ENCODE measurements around the gene FOXS1.
"Not testable (repeated sequence)": the region's sequence is repeated elsewhere in the genome, so short reads cannot be mapped to it uniquely, and the experiment has no call there.

Gene FOXS1

DNA sequence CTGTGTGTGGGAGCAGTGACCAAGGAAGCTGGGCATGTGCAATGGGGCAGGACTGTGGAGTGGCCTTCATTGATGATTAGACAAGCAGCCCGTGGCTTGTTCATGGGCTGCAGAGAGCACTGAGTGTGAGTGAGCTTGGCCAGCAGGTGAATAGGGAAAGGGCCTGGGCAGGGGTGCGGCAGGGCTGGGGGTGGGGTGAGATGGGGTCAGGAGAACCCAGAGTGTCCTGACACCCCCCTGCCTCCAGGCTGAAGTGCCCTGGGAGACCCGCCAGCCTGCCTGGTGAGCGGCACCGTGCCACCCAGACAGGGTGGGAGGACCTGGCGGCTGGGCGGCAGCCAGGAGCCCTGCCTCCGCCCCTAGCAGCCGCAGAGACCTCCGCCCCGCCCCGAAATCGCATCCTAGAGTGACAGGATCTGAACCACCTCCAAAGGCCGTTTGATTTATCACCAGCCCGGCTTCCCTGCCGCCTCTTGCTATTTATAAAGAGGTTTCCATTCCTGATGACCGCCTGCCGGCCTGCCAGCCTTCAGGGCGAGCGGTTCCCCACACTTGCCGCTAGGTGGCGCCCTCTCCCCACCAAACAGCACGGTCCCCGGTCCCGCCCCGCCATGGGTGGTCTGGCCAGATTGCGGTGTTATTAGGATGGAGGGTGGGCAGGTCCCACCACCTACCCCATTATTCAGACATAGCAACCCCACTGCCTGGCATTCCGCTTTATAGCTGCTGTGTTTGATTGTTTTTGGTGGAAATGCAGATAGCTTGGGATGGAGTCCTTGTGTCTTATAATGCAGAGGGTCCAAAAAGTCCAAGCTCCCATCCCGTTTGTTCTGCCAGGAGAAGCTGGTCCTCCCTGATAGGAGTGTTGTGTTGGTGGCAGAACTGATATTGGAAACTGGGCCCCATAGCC is 22.7 kb downstream of the FOXS1 start:
- no peak for DNase-seq (ENCODE audit: low read depth in 2 of 2)

DNA sequence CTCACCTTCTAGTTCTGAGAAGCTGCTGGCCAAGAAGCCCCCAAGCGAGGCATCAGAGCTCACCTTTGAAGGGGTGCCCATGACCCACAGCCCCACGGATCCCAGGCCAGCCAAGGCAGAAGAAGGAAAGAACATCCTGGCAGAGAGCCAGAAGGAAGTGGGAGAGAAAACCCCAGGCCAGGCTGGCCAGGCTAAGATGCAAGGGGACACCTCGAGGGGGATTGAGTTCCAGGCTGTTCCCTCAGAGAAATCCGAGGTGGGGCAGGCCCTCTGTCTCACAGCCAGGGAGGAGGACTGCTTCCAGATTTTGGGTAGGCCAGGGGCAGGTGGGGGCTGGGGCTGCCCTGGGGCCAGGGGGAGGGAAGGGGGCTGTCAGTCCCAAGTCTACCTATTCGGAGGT is 24.0 kb downstream of the FOXS1 start:
- DNase-seq (ENCODE audit: low read depth in 2 of 2) = no peak

DNA sequence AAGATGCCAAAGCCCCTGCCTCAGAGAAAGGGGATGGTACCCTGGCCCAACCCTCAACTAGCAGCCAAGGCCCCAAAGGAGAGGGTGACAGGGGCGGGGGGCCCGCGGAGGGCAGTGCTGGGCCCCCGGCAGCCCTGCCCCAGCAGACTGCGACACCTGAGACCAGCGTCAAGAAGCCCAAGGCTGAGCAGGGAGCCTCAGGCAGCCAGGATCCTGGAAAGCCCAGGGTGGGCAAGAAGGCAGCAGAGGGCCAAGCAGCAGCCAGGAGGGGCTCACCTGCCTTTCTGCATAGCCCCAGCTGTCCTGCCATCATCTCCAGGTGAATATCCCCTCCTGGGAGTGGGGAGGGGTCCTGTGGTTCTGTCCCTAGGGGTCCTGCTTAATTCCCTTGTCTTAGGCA is 25.2 kb downstream of the FOXS1 start:
- DNase-seq (ENCODE audit: low read depth in 2 of 2) = no peak

DNA sequence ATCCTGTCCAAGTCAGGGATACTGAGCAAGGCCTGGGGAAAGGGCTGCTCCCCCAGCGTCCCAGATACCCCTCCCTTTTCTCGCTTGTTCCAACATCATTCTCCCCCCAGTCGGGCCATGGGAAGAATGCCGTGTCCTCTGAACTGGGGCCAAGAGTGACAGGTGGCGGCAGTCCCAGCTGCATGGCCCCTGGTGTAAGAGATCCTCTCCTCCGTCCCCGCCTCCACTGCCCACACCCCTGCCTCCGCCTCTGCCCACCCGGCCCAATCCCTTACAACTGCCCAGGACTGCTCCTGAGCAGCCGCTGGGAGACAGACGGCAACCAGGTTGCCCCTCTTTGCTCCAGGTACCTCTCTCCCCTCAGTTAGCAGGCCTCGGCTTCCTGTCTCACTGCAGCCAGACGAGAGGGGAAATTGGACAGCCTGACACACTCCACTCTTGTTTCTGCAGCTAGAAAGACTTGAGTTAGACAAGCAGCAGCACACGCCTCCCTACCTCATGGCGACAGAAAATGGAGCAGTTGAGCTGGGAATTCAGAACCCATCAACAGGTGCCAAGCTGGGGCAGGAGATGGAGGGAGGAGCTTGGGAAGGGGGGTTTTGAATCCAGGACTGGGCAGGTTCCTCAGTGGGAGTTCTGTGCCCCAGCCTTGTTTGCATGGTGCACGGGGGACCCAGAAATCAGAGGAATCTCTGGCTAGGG is 26.2 kb downstream of the FOXS1 start, which contains the start of gene MYLK2:
MYLK2 (plus strand) TSS at position 274 of the 702 bp plus-strand sequence; CDS start at position 499, 225 bp downstream.
- DNase-seq (ENCODE audit: low read depth in 2 of 2) = no peak

DNA sequence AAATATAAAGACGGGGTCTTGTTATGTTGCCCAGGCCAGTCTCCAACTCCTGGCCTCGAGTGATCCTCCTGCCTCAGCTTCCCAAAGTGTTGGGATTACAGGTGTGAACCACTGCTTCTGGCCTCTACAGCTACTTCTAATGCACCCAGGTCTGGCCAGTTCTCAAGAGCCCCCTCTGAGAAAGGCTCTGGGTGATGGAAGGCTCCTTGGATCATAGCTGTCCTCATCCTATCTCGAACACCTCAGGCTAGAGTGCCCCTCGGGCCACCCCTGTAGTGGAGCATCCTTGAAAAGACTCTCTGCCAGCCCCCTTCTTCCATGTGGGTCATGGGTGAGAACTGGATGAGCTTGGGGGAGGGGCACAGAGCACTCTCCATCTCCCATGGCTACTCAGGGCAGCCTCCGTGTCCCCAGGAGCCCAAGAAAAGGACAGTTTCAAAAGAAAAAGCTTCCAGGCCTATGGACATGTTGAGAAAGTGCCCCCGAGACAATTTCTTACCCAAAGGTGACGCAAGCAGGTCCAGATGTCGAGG is 27.0 kb downstream of the FOXS1 start:
- no peak for DNase-seq (ENCODE audit: low read depth in 2 of 2)

DNA sequence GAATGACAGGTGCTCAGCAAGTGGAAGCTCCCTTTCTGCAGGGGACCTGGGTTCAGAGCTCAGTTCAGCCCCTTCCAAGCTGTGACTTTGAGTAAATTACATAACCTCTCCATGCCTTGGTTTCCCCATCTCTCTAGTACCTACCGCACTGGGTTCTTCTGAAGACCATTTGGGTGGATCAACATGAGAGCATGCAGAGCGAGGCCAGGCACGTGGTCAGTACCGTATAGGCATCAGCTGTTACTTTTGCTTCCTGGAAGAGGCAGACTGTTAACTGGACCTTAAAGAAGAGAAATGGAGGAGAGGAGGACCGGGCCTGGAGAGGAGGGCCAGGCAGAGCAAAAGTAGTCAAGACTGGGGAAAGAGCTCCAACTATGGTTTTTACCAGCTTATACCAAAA is 27.9 kb downstream of the FOXS1 start:
- DNase-seq (ENCODE audit: low read depth in 2 of 2) = no peak

DNA sequence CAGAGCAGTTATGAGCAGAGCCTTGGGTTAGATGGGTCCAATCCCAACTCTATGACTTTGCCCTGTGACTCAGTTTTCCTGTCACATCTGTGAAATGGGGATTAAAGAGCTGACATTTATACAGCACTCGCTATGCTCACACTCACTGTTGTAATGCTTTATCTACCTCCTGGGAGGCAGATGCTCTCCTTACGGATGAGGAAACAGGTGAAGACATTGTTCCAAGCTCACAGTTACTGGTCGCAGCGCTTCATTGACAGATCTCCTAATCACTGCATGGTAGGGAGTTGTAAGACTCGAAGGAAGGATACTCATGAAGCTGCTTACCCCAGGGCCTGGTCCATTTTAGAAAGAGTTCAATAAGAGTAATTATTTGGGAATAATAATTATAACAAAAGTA is 29.2 kb downstream of the FOXS1 start:
- DNase-seq (ENCODE audit: low read depth in 2 of 2) = no peak

DNA sequence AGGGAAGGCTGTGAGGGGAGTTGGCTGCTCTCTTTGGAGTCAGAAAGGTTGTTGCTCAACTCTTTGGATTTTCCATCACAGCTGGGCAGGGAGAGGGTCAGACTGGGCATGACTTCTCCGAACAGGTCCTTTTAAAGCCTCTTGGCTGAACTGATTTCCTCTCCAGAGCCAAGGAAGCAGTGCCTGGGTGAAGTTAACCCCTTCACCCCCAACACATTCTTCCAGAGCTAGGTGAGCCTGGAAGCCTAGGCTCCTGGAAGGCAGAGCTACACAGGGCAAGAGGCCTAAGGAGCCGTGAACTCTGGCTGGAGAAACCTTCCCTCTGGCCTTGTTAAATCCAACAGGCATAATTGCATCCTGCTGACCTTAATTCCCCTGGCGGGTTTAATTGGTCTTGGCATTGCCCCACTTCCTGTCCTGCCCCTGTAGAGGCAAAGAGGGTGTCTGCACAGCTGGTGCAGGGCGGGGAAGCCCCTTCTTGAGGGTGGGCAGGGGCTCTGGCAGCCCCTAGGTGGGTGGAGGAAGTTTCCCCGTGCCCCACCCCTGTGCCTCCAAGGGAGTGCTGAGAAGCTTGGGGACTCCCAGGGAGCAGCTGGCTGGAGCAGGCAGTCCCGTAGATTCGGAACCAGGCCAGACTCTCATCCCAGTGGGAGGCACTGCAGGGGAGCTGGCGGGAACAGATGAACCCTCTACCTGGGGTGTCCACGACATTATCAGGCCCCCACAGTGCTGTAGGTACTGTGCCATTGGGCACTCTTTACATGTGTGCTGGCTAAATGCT is 29.8 kb downstream of the FOXS1 start:
- no peak for DNase-seq (ENCODE audit: low read depth in 2 of 2)

DNA sequence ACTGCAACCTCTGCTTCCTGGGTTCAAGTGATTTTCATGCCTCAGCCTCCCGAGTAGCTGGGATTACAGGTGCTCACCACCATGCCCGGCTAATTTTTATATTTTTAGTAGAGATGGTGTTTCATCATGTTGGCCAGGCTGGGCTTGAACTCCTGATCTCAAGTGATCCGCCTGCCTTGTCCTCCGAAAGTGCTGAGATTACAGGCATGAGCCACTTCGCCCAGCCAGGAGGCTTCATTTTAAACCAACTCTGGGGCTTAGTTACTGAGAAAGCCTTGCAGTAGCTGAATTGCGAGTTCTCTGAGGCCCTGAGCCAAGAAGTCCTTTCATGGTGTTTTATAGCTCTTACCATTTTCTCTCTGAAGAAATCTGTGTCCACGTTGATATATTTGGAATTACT is 31.3 kb downstream of the FOXS1 start:
- not testable (repeated sequence) for DNase-seq (ENCODE audit: low read depth in 2 of 2)

DNA sequence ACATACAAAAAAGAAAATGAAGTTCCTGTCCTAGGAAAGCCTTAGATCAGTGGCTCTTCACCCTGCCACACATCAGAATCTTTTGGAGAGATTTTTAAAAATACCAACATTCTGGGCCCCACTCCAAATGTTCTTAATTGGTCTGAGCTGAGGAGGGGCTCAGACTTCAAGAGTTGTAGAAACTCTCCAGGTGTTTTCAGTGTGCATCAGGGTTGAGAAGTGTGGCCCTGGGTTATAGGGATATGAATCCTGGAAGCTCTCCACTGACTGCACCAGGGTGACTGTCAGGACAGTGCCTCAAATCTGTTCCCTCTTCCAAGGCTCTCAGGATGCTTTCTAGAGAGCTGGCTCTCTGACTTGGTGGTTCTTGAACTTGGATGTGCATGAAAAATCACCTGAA is 31.8 kb downstream of the FOXS1 start:
- no peak for DNase-seq (ENCODE audit: low read depth in 2 of 2)

DNA sequence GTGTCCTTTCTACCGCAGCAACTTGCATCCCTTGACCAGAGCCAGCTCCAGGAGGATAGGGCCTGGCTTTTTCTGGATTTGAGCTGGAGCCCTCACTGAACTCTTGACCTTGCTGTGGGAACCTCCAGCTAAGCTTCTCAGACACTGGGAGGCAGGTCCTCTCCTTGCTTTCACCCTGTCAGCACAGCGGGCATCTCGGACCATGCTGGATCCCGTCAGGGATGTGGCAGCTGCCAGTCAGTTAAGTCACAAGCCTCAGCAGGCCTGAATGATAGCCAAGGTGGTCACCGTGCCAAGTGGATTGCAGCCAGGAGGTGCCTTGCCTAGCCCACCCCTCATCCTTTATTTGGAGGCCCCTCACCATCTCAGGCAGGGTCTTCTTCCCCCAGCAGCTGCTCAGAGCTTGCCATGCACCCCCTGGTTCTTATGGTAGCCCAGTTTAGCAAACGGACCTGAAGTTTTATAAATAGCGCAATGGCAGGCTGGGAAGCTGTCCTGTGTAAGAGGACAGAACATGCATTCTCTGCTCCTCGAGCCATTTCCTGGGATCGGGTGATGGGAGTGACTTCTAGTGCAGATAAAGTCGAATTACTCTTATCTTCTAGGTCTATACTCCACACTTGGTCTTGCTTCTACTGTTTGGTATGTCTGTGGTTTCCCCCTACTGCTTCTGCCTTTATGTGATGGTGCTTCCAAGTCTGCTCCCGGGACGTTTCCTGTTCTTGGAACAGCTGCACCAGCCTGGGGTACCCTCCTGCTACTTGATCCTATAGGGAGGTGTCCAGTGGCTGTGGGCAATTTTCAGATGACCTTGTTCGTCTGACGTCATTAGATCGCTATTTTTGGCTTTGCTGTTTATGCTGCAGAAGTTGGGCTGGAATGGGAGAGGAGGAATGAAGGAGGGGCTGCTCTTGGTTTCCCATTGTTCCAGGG is 33.3 kb downstream of the FOXS1 start:
- no peak for DNase-seq (ENCODE audit: low read depth in 2 of 2)

DNA sequence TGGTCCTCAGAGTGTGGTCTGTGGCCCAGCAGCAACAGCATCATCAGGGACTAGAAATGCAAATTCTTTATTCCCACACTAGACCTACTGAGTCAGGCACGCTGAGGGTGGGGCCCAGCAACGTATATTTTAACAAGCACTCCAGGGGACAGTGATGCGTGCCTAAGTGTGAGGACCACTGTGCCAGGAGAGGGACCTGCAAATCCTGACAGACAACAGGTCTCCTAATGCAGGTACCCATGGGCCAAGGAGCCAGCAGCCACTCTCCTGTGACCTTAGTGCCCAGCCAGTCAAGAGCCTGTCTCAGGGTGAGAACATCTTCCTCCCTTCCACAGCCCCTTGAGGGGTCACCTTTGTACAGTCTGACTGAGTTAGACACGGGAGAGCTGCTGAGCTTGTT is 34.2 kb downstream of the FOXS1 start:
- no peak for DNase-seq (ENCODE audit: low read depth in 2 of 2)

DNA sequence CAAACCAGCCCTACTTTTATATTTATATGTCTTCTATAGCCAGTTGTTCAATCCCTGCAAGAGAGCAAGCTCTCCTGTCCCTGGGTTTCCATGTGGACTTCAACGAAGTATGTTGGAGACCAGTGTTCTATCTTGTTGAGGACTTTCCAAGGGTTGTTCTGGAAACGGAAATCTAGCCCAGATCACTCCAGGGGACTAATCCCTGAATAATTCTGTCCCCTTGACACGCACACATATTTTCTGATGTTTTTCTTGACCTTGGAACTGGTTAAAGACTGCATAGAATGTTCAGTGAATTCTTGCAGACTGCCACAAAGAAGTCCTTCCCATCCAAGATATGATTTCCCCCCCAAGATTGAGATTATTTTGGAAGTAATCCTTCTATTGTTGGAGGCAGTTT is 35.7 kb downstream of the FOXS1 start:
- no peak for DNase-seq (ENCODE audit: low read depth in 2 of 2)

DNA sequence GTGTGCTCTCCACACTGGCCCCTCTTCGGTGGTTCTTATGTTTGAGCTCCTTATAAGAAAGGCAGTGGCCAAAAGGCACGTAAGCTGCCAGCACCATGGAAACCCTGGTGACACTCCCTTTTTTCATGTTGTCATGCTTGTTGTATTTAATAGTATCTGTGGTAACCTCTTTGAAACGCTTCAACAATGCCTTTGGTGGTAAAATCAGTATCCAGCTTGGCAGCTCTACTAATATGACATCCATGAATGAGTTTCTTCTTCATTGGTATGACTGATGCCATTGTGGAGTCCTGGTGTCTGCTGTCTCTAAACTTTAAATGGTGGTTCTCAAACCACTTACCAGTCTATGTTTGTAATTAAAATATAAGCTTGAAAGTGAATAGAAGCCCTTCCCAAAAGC is 36.9 kb downstream of the FOXS1 start:
- DNase-seq (ENCODE audit: low read depth in 2 of 2) = no peak

DNA sequence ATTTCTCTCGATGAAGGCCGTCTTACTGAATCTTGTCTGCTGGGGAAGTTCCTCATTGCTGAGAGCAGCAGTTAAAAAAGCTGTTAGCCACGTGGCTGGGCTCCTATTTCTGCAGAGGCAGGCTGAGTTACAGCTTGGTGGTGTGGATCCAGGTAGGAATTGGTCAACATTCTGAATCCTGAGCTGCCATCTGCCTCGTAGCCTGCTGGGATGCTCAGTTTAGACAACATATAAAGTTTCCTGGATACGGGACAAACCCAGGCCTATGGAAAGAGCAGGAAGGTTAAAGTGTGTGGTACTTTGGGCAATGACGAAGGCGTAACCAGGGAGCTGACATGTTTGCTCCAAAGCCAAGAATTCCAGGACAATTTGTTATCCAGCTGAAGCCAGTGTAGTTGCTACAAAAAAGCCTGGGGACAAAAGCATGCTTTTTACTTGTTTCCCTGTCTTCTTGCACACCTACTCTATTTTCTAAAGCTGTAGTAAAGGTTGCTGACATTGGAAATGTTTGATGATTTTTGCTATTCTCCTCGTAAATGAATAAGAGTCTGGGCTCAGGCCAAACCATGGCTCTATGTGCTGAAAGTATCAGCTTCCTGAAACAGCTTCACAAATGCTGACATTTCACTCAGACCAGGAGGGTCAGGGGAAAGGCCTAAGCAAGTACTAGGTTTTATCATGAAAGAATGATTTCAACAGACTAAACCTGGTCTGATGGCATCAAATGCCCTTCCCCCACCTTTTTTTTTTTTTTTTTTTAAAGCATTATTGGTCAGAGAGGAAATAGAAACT is 38.6 kb downstream of the FOXS1 start:
- no peak for DNase-seq (ENCODE audit: low read depth in 2 of 2)

DNA sequence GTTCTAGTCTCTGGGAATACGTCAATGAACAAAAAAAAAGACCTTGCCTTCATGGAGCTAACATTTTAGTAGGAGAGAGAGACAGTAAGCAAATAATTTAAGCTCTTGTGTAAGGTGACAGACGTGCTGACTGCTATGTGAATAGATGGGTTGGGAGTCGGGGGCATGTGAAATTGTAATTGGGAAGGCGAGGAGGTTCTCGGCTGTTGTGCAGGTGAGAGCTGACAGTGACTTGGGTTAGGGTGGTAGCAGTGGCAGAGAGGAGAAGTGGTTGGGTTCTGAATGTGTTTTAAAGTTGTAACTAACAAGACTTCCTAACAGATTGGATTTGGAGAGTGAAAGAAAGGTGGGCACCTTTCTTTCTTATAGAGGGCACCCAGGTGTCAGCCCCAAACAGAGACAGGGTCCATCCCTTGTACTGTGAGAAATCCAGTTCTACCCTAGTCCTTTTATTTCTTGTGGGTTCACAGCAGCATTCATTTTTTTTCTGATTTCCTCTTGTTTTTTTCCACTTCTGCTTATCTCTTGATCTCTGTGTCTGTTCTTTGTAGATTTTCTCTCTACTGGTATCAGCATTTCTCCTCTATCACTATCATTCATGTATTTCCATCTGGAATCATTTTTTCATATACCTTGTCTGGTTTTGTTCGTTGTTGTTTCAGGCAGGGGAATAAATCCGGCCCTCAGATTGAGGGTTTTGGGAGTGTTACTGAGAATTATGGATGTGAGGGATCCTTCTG is 41.7 kb downstream of the FOXS1 start:
- DNase-seq (ENCODE audit: low read depth in 2 of 2) = no peak

DNA sequence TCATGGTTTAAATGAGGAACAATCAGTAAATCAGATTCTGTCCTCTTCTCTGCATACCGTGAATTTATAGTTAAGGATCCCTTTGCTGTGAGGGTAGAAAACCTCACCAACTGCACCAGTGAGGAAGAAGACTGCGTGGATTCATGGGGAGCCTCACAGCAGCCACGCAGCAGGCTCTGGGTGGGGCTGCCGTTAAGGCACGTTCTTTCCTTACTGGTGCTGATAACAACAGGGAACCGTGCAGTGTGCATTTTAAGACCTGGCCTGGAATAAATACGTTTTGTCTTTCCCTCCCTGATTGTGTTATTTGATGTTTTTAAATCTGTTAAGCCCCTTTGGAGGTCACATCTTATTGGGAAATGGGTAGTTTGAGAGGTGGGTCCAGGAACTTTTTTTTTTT is 43.9 kb downstream of the FOXS1 start:
- DNase-seq (ENCODE audit: low read depth in 2 of 2) = no peak

DNA sequence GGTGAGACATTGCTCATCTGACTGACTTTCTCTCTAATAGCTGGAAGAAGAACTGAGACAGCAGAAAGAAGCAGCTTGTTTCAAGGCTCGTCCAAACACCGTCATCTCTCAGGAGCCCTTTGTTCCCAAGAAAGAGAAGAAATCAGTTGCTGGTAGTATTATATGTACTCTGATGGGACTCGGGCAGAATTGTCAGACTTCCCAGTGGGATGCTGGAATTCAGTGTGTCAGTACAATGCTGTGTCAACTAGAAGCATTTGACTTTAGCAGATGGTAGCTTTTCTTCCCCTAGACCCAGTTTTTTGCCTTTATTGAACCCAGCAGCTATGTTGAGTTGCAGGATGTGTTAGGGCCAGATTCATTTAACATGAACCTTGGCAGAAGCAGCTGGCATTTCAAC is 48.0 kb downstream of the FOXS1 start:
- DNase-seq (ENCODE audit: low read depth in 2 of 2) = no peak

Data from fibroblast of skin of left quadriceps (primary cell).